GM21515 (cell line): Measurements from ENCODE around the gene ZNF511.

Experiments used
- ATAC-seq: cut with Tn5 transposase; IDR thresholded peaks from one replicate; pipeline ENCODE4 v1.9.1; 2021; ENCODE audit not compliant: unreplicated experiment

Gene ZNF511

DNA sequence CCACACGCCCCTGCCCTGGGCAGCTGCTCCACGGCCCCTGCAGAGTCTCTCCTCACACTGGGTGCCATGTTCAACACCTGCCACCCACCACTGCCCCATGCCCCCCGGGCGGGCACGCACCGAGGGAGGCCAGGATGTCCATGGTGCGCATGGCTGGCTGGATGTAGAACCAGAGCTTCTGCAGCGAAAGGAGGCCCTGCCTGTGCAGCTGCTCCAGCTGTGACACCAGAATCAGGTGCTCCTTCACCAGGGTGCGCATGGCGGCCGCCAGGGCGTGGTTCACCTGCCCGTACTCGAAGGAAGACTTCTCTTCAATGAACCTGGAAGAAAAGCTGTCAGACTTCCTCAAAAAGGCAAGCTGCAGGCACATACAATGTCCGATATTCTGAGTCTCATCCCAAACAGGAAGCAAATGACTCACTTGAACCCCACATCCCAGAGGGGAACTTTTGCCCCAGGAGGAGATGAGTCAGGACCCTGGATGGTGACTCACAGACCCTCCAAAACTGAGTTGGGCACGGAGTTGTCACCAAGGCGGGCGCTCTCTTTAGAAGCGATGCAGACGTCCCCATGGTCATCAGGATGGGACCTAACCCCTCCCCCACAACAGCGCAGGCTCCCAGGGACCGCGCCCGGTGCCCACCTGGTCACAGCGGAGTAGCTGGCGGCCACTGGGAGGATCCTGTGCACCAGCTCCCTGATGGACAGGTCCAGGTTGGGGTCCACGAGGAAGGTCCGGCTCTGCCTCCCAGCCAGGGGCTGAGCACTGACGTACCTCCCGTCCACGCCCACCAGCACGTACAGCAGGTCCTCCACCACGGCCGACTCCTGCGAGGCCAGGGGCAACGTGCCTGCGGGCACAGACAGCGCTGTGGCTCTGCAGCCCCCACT lies 15.6 kb upstream of the ZNF511 start:
- ATAC-seq = no peak

GRCh38 chr10:133293810-133294119 lies 14.9 kb upstream of the ZNF511 start:
- ATAC-seq = no peak

DNA sequence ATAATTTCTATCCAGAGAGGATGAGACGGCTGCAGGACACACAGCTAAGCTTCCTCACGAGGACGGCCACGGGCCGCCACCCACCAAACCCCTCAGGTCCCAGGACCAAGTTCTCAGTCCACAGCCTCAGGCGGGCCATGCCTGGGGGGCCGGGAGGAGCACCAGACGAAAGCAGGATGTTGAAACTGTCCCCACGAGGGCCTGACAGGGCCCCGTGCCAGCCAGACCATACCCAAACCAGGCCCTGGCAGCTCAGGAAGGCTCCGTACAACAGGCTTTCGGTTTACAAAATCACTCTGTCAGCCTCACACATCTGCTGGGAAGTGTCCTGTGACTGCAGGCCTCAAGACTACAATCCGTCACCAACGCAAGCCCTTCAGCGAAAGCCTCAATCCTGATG lies 14.5 kb upstream of the ZNF511 start:
- no peak for ATAC-seq

DNA sequence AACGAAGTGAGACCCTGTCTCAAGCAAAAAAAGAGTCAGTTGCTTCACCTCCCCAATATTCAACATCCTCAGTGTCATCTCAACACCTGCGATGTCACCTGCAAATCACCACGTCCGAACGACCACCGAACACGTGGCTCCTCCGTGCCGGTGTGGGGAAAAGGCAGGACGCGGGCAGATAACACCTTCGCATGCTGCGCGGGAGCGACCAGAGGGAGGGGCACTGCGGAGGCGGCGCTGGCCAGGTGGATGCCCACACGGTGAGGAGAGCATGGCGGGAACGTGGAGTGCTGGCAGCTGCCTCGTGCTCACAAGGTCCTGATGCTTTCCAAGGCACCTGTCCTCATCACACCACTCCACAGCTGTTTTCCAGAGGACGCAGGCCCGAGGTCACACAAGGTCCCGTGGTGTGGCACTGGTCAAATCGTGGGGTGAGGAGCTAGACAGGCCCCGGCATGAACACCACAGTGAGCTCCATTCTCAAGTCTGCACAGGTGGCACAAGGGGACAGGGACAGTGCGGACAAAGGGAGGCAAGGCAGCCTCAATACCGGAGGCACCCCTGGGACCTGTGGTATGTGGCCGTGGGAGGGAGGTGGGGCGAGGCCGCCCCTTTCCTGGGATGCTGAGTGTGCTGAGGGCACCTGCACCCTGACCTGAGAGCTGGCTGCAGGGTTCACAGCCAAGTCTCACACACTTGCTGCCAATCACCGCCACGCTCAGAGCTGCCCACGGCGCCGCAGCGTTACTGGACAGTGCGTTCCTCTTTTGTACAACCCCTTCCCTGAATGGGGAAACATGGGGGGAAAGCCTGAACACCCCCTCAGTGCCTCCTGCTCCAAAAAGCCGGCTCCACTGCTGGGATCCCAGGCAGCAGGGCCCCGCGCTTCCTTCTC lies 13.0 kb upstream of the ZNF511 start:
- no peak for ATAC-seq

DNA sequence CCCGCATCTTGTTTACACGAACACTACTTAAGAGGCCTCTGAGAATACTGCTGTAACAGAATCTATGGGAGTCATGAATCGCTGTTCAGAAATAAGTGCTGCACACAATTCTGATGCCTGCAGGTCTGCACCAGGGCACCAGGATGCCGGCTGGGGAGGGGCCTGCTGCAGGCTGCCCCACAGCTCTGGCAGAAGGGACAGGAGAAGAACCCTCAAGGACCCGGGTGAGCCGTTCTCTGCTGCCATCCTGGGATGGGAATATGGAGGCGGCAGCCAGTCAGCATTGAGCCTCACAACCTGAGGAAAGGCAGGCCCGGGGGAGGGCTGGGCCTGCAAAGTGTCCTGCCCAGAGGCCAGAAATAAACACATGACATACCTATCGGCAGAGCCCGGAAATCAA lies 11.2 kb upstream of the ZNF511 start:
- ATAC-seq = no peak

GRCh38 chr10:133298466-133298865 lies 10.2 kb upstream of the ZNF511 start:
- no peak for ATAC-seq

GRCh38 chr10:133299224-133299623 lies 9.5 kb upstream of the ZNF511 start:
- no peak for ATAC-seq

GRCh38 chr10:133299738-133300137 lies 9.0 kb upstream of the ZNF511 start:
- ATAC-seq = no peak

DNA sequence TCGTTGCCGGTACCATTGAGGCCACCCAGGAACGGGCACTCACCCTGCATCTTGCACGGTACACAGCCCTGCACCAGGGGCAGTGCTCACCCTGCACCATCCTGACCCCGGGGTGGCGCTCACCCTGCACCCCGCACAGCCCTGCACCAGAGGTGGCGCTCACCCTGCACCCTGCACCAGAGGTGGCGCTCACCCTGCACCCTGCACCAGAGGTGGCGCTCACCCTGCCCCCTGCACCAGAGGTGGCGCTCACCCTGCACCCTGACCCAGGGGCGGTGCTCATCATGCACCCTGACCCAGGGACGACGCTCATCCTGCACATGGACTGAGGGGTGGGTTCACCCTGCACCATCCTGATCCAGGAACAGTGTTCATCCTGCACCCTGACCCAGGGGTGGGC lies 6.5 kb upstream of the ZNF511 start:
- no peak for ATAC-seq

DNA sequence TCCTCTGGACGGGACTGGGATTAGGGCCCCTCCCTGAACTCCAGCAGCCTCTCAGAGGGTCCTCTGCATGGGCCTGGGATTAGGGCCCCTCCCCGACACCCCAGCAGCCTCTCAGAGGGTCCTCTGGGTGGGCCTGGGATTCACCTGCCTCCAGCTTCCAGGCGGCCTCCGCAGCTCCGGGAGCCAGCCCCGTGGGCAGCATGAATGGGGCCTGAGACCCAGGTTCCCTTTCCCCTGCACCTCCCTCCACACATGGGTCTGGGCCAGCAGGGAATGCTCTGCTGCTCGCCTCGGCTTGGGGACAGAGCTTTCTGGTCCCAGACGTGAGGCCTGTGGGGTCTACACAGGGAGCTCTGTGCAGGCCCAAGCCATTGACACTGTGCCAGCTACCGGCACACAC lies 5.5 kb upstream of the ZNF511 start:
- no peak for ATAC-seq

DNA sequence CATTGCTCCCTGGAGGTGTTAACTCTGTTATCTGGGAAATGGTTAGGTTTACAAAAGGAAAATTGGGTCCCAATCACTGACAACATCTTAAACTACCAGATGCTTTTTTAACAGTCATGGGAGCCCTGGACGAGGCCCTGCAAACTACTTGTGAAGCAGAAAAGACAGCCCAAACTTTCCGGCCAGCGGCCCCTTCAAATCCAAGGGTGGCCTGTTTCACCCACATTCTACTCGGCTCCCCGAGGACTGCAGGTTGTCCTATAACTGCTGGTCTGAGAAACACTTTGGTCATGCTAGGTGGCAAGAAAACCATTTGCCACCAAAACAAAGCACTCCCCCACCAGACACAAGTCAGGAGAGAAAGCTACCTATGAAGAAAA lies 2.6 kb upstream of the ZNF511 start:
- ATAC-seq = no peak

GRCh38 chr10:133306941-133307379 lies 1.8 kb upstream of the ZNF511 start:
- ATAC-seq = no peak

DNA sequence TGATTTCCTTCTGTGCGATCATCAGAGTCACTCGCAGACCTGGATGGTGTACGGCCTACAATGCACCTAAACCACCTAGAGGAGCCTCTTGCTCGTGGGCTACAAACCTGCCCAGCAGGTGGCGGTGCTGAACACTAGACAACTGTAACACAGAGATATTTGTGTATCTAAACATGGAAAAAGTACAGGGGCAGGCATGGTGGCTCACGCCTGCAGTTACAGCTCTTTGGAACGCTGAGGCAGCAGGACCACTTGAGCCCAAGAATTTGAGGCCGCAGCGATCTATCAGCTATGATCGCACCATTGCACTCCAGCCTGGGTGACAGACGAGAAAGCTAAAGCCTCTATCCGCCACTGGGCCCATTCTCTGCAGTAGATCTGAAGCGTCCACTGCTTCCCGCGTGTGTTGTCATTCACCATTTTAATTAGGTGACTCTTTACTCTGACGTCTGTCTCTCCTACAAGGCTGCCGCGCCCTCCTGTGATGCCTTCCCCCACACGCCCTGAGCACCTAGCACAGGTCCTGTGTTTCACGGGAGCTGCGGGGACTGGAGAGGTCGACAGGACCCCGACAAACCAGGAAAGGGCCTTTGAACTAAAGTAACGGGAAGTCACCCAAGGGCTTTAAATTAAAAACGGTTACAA lies 816 bp upstream of the ZNF511 start:
- peak; percentile 41 for ATAC-seq

GRCh38 chr10:133309100-133309719 lies 496 bp downstream of the ZNF511 start:
- peak; percentile 69 for ATAC-seq

- no peak for ATAC-seq
These were observed 1.1 kb downstream of the ZNF511 start for GRCh38 chr10:133309720-133310398.

- ATAC-seq = no peak
These were observed 1.7 kb downstream of the ZNF511 start for GRCh38 chr10:133310399-133310755.

DNA sequence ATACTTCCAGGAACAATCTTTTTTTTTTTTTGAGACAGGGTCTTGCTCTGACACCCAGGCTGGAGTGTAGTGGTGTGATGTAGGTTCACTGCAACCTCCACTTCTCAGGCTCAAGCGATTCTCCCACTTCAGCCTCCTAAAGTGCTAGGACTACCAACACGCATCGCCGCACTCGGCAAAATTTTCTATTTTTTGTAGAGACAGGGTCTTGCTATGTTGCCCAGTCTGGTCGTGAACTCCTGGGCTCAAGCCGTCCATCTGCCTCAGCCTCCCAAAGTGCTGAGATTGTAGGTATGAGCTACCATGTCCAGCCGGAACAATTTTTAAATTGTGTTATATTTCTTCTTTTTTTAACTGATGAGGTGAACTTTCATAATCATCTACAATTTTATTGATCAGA lies 2.1 kb downstream of the ZNF511 start:
- ATAC-seq = no peak

DNA sequence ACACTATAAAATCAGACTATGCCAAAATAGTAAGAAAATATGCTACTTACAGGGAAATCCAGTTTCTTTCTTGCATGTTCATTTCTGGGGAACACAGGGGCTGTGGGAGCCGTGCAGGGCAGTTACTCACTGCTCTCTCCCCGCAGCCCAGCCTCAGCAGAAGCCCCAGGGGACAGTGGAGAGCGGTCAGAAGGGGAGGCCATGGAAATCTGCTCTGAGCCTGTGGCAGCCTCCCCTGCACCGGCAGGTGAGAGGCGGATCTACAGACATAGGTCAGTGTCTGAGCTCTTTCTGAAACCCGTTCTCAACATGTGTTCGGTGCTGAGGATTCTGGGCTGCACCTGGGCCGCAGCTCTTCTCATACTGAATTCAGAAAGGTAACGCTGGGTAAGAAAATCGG lies 2.9 kb downstream of the ZNF511 start:
- ATAC-seq = no peak

GRCh38 chr10:133312016-133312768 lies 3.5 kb downstream of the ZNF511 start:
- no peak for ATAC-seq

DNA sequence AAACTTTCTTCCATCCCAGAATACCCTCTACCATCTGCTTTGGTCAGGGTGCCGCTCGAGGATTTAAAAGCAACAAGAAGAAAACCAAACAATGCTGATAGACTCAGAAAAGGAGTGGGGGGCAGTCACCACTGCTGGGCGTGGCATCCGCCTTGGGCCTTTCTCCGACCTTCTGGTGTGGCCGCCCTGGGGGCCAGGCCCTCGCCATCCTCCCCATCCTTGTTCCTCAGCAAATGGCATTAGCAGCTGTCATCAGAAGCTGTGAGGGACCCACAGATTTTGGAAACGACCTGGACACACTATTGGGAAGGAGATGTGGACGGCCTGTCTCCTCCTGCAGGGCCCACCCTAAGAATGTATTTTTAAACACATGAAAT lies 4.0 kb downstream of the ZNF511 start:
- no peak for ATAC-seq
